ENCODE results near the gene SS18L1.
A peak's percentile ranks its signal among the peaks of the same experiment; 100 is the strongest.

The SS18L1 gene

GRCh38 chr20:62219101-62219991 lies 75.8 kb downstream of the SS18L1 start:
- Histone ChIP-seq H3K4me3 (no peak overlapping the region), H3K36me3 (replicated peaks) (no peaks in the 10 kb centered on the region), H3K4me1 (no peaks in the 10 kb centered on the region), H3K9me3 (no peaks in the 10 kb centered on the region), H3K27me3 (ENCODE audit: low read depth) (peaks cover 78% of the 10 kb centered on the region)
- in situ Hi-C loops (cut with MboI; ENCODE audit: low sequenced_read_pairs), result no loop called here
- no peak for DNase-seq (ENCODE audit: low spot score in 2 of 2)

GRCh38 chr20:62219992-62220665 lies 76.6 kb downstream of the SS18L1 start, which contains the start of gene HRH3:
HRH3 (minus strand) TSS chr20:62220278; CDS start chr20:62219970, 308 bp downstream.
- peak; percentile 26 to 67 for DNase-seq (ENCODE audit: low spot score in 2 of 2)
- H3K9me3 ChIP-seq, result no peaks in the 10 kb centered on the region
- in situ Hi-C loops (cut with MboI; ENCODE audit: low sequenced_read_pairs), result no loop called here
- H3K4me1 ChIP-seq, result no peaks in the 10 kb centered on the region
- no peaks in the 10 kb centered on the region for H3K36me3 ChIP-seq (replicated peaks)
- no peak within 1 kb of the TSS for H3K4me3 ChIP-seq
- H3K27me3 ChIP-seq (ENCODE audit: low read depth), result peaks cover 74% of the 10 kb centered on the region

GRCh38 chr20:62220666-62221568 lies 77.3 kb downstream of the SS18L1 start:
- no peak for DNase-seq (ENCODE audit: low spot score in 2 of 2)
- Histone ChIP-seq H3K9me3 (no peaks in the 10 kb centered on the region), H3K4me1 (no peaks in the 10 kb centered on the region), H3K36me3 (replicated peaks) (no peaks in the 10 kb centered on the region), H3K4me3 (no peak overlapping the region), H3K27me3 (ENCODE audit: low read depth) (peaks cover 72% of the 10 kb centered on the region)
- in situ Hi-C loops (cut with MboI; ENCODE audit: low sequenced_read_pairs), result no loop called here

- Histone ChIP-seq H3K27me3 (ENCODE audit: low read depth) (peaks cover 69% of the 10 kb centered on the region), H3K36me3 (replicated peaks) (no peaks in the 10 kb centered on the region), H3K4me1 (no peaks in the 10 kb centered on the region), H3K9me3 (no peaks in the 10 kb centered on the region), H3K4me3 (no peak overlapping the region)
- no peak for DNase-seq (ENCODE audit: low spot score in 2 of 2)
- in situ Hi-C loops (cut with MboI; ENCODE audit: low sequenced_read_pairs), result no loop called here
These were observed 78.8 kb downstream of the SS18L1 start for GRCh38 chr20:62222266-62222850.

GRCh38 chr20:62222972-62223371 lies 79.4 kb downstream of the SS18L1 start:
- no peaks in the 10 kb centered on the region for H3K36me3 ChIP-seq (replicated peaks)
- no peaks in the 10 kb centered on the region for H3K9me3 ChIP-seq
- DNase-seq (ENCODE audit: low spot score in 2 of 2), result no peak
- H3K4me3 ChIP-seq, result no peak overlapping the region
- H3K27me3 ChIP-seq (ENCODE audit: low read depth), result peaks cover 63% of the 10 kb centered on the region
- in situ Hi-C loops (cut with MboI; ENCODE audit: low sequenced_read_pairs), result no loop called here
- no peaks in the 10 kb centered on the region for H3K4me1 ChIP-seq

- no peaks in the 10 kb centered on the region for H3K4me1 ChIP-seq
- in situ Hi-C loops (cut with MboI; ENCODE audit: low sequenced_read_pairs), result no loop called here
- H3K27me3 ChIP-seq (ENCODE audit: low read depth), result peaks cover 57% of the 10 kb centered on the region
- H3K36me3 ChIP-seq (replicated peaks), result no peaks in the 10 kb centered on the region
- no peak for DNase-seq (ENCODE audit: low spot score in 2 of 2)
- no peak overlapping the region for H3K4me3 ChIP-seq
- no peaks in the 10 kb centered on the region for H3K9me3 ChIP-seq
These were observed 80.0 kb downstream of the SS18L1 start for GRCh38 chr20:62223571-62223970.

- no peaks in the 10 kb centered on the region for H3K36me3 ChIP-seq (replicated peaks)
- H3K9me3 ChIP-seq, result no peaks in the 10 kb centered on the region
- no peak overlapping the region for H3K4me3 ChIP-seq
- in situ Hi-C loops (cut with MboI; ENCODE audit: low sequenced_read_pairs), result no loop called here
- peaks cover 49% of the 10 kb centered on the region for H3K27me3 ChIP-seq (ENCODE audit: low read depth)
- no peak for DNase-seq (ENCODE audit: low spot score in 2 of 2)
- no peaks in the 10 kb centered on the region for H3K4me1 ChIP-seq
These were observed 80.7 kb downstream of the SS18L1 start for GRCh38 chr20:62224113-62224855.

GRCh38 chr20:62225026-62225425 lies 81.5 kb downstream of the SS18L1 start:
- H3K4me1 ChIP-seq, result no peaks in the 10 kb centered on the region
- no peaks in the 10 kb centered on the region for H3K9me3 ChIP-seq
- no peak overlapping the region for H3K4me3 ChIP-seq
- no peaks in the 10 kb centered on the region for H3K36me3 ChIP-seq (replicated peaks)
- no peak for DNase-seq (ENCODE audit: low spot score in 2 of 2)
- in situ Hi-C loops (cut with MboI; ENCODE audit: low sequenced_read_pairs), result no loop called here
- H3K27me3 ChIP-seq (ENCODE audit: low read depth), result peaks cover 46% of the 10 kb centered on the region

GRCh38 chr20:62225820-62226635 lies 82.5 kb downstream of the SS18L1 start:
- no peaks in the 10 kb centered on the region for H3K36me3 ChIP-seq (replicated peaks)
- DNase-seq (ENCODE audit: low spot score in 2 of 2), result no peak
- H3K4me1 ChIP-seq, result no peaks in the 10 kb centered on the region
- in situ Hi-C loops (cut with MboI; ENCODE audit: low sequenced_read_pairs), result no loop called here
- H3K9me3 ChIP-seq, result no peaks in the 10 kb centered on the region
- no peak overlapping the region for H3K4me3 ChIP-seq
- H3K27me3 ChIP-seq (ENCODE audit: low read depth), result peaks cover 41% of the 10 kb centered on the region

GRCh38 chr20:62226707-62227590 lies 83.4 kb downstream of the SS18L1 start:
- DNase-seq (ENCODE audit: low spot score in 2 of 2), result no peak
- in situ Hi-C loops (cut with MboI; ENCODE audit: low sequenced_read_pairs), result no loop called here
- H3K4me3 ChIP-seq, result no peak overlapping the region
- no peaks in the 10 kb centered on the region for H3K36me3 ChIP-seq (replicated peaks)
- H3K9me3 ChIP-seq, result no peaks in the 10 kb centered on the region
- H3K27me3 ChIP-seq (ENCODE audit: low read depth), result peaks cover 33% of the 10 kb centered on the region
- no peaks in the 10 kb centered on the region for H3K4me1 ChIP-seq

GRCh38 chr20:62227591-62227976 lies 84.0 kb downstream of the SS18L1 start:
- Histone ChIP-seq H3K4me1 (no peaks in the 10 kb centered on the region), H3K9me3 (no peaks in the 10 kb centered on the region), H3K36me3 (replicated peaks) (no peaks in the 10 kb centered on the region), H3K4me3 (no peak overlapping the region), H3K27me3 (ENCODE audit: low read depth) (peaks cover 28% of the 10 kb centered on the region)
- no peak for DNase-seq (ENCODE audit: low spot score in 2 of 2)
- in situ Hi-C loops (cut with MboI; ENCODE audit: low sequenced_read_pairs), result no loop called here
